GM18519 (cell line): Measurements from ENCODE around the gene UBXN11.
A peak's percentile ranks its signal among the peaks of the same experiment; 100 is the strongest.

Source experiments
- ATAC-seq: cut with Tn5 transposase; IDR thresholded peaks from one replicate; pipeline ENCODE4 v1.9.1; 2021; ENCODE audit warnings: mild to moderate bottlenecking, moderate library complexity; ENCODE audit not compliant: unreplicated experiment, low FRiP score

Gene UBXN11

GRCh38 chr1:26276432-26276838, 30.0 kb downstream of the UBXN11 start:
- ATAC-seq: no peak

GRCh38 chr1:26275580-26276431, 30.6 kb downstream of the UBXN11 start:
- no peak for ATAC-seq

- ATAC-seq: no peak
Measured at GRCh38 chr1:26274801-26275425, 31.5 kb downstream of the UBXN11 start.

GRCh38 chr1:26269198-26269550, 37.3 kb downstream of the UBXN11 start:
- no peak for ATAC-seq

GRCh38 chr1:26268290-26269197, 37.9 kb downstream of the UBXN11 start:
- ATAC-seq: no peak

- no peak for ATAC-seq
Measured at GRCh38 chr1:26265405-26265804, 41.0 kb downstream of the UBXN11 start.

- ATAC-seq: no peak
Measured at GRCh38 chr1:26263212-26263611, 43.2 kb downstream of the UBXN11 start.

- no peak for ATAC-seq
Measured at GRCh38 chr1:26259578-26259977, 46.9 kb downstream of the UBXN11 start.

GRCh38 chr1:26259005-26259404, 47.4 kb downstream of the UBXN11 start:
- ATAC-seq: no peak

- ATAC-seq: no peak
Measured at GRCh38 chr1:26257222-26257621, 49.2 kb downstream of the UBXN11 start.

GRCh38 chr1:26254404-26254803, 52.0 kb downstream of the UBXN11 start:
- ATAC-seq: no peak

- ATAC-seq: no peak
Measured at GRCh38 chr1:26252718-26253117, 53.7 kb downstream of the UBXN11 start.

- ATAC-seq: no peak
Measured at GRCh38 chr1:26239936-26240335, 66.5 kb downstream of the UBXN11 start.

- no peak for ATAC-seq
Measured at GRCh38 chr1:26237230-26237966, 69.0 kb downstream of the UBXN11 start.

GRCh38 chr1:26234644-26235370, 71.6 kb downstream of the UBXN11 start:
- ATAC-seq: no peak

- peak; percentile 81 for ATAC-seq
Measured at GRCh38 chr1:26233903-26234643, 72.4 kb downstream of the UBXN11 start, which contains the start of gene CEP85. CEP85 (plus strand) TSS chr1:26234200; CDS start chr1:26239784, 5,584 bp downstream.
